ENCODE measurements around the gene MYZAP. TPM values are rescaled to one million over a fixed set of nuclear protein-coding genes. Genes with fewer than 3 reads are reported as not detected.

The MYZAP gene
- total RNA-seq, 1 experiment from 2014 or later, result 0.63 TPM

DNA sequence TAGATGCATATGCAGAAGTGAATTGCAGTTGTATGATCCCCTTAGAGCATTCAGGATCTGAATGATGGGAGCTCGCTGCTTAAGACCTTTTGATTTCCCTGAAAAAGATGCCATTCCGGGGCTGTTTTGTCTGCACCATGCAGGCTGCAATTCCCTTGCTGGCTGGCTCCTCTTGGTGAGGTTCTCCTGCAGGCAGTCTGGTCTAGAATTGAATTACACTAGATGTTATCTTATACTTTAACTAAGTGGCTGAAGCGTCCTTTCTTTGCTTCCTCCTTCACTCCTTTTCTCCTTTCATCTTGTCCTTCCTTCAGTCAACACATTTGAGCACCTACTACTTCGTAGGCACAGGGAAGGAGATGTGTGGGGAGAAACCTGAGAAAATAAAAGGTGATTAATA is 18.6 kb upstream of the MYZAP start:
- Histone ChIP-seq H3K9ac (ENCODE audit: extremely low read depth, insufficient read length, low read length) (no peak overlapping the region), H4K5ac (ENCODE audit: insufficient read length, low read depth, low read length) (no peak overlapping the region), H4K91ac (ENCODE audit: insufficient read length, low read depth, low read length) (no peak overlapping the region), H3K79me2 (ENCODE audit: insufficient read depth, low read length) (no peaks in the 10 kb centered on the region), H2BK12ac (ENCODE audit: insufficient read length, low read depth, low read length) (no peak overlapping the region), H3K79me1 (ENCODE audit: insufficient read depth, low read depth, low read length, poor library complexity, severe bottlenecking) (no peaks in the 10 kb centered on the region), H3K18ac (ENCODE audit: insufficient read length, low read depth, low read length) (no peak overlapping the region), H3K14ac (ENCODE audit: insufficient read depth, low read length) (no peak overlapping the region), H2BK20ac (ENCODE audit: low read depth, low read length, poor library complexity, severe bottlenecking) (no peak overlapping the region), H4K8ac (replicated peaks; ENCODE audit: insufficient read length, low read depth, low read length) (no peak overlapping the region), H3K4me1 (ENCODE audit: insufficient read depth, low read length) (no peaks in the 10 kb centered on the region), H3K56ac (ENCODE audit: insufficient read length, low read depth, low read length) (no peak overlapping the region), H2AFZ (ENCODE audit: low read length) (no peak overlapping the region), H3K27me3 (ENCODE audit: insufficient read depth, low read length) (no peaks in the 10 kb centered on the region), H3K9me3 (ENCODE audit: control insufficient read depth, low read depth, low read length) (no peaks in the 10 kb centered on the region), H4K20me1 (ENCODE audit: control insufficient read depth, insufficient read depth, insufficient read length) (no peaks in the 10 kb centered on the region), H2BK5ac (ENCODE audit: insufficient read length, low read length) (no peak overlapping the region), H3T11ph (ENCODE audit: low read length) (no peak overlapping the region), H3K27ac (ENCODE audit: insufficient read length, low read depth, low read length) (no peak overlapping the region), H3K23me2 (ENCODE audit: insufficient read length, low read depth, low read length, poor library complexity, severe bottlenecking) (no peaks in the 10 kb centered on the region), H3K4me2 (ENCODE audit: insufficient read depth, insufficient read length, low read length) (no peak overlapping the region), H2BK120ac (ENCODE audit: low read depth, low read length, poor library complexity, severe bottlenecking) (no peak overlapping the region), H2AK5ac (ENCODE audit: insufficient read length, low read length) (no peak overlapping the region), H3K4ac (ENCODE audit: low read depth, low read length) (no peak overlapping the region), H2BK15ac (ENCODE audit: low read depth, low read length) (no peak overlapping the region), H3K23ac (ENCODE audit: insufficient read length, low read depth, low read length) (no peak overlapping the region)
- Mint-ChIP-seq H3K4me1 (peaks cover 4 to 14% of the 10 kb centered on the region in 2 experiments), H3K27me3 (ENCODE audit: low read depth) (no peaks in the 10 kb centered on the region; the same call in none of the 2 replicates), H3K36me3 (ENCODE audit: insufficient read depth in 1 of 3, low read depth in 3 of 3) (no peaks in the 10 kb centered on the region), H3K27ac (no peak overlapping the region), H3K9me3 (no peaks in the 10 kb centered on the region), H3K4me3 (no peak overlapping the region)
- no peak for DNase-seq
- TF ChIP-seq, protein P1, sequence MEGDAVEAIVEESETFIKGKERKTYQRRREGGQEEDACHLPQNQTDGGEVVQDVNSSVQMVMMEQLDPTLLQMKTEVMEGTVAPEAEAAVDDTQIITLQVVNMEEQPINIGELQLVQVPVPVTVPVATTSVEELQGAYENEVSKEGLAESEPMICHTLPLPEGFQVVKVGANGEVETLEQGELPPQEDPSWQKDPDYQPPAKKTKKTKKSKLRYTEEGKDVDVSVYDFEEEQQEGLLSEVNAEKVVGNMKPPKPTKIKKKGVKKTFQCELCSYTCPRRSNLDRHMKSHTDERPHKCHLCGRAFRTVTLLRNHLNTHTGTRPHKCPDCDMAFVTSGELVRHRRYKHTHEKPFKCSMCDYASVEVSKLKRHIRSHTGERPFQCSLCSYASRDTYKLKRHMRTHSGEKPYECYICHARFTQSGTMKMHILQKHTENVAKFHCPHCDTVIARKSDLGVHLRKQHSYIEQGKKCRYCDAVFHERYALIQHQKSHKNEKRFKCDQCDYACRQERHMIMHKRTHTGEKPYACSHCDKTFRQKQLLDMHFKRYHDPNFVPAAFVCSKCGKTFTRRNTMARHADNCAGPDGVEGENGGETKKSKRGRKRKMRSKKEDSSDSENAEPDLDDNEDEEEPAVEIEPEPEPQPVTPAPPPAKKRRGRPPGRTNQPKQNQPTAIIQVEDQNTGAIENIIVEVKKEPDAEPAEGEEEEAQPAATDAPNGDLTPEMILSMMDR (conservative IDR thresholded peaks at IDR 0.05), result no peak
- WGBS (ENCODE audit: extremely low coverage, insufficient read length, low lambda C conversion rate), result no CpG with 5 or more reads among the region's 4 CpGs
